Omental fat pad (tissue), 4 donors: ENCODE data around the gene TCF7L2. TPM values are rescaled to one million over a fixed set of nuclear protein-coding genes. Genes with fewer than 3 reads are reported as not detected.

Experiments
- ATAC-seq: fragments of 150-250 bp; one replicate; pipeline ENCODE4 v1.9.1; 2016; ENCODE audit warnings: mild to moderate bottlenecking, moderate library complexity; ENCODE audit not compliant: low FRiP score
- DNase-seq: peaks from one replicate; pipeline ENCODE4 v3.0.0-alpha.2; 2019; ENCODE audit warnings: low spot score
- total RNA-seq, 4 donors: library from RNA; depleted of rRNA; stranded (reverse); fragments of >200 nt; gene quantifications; one replicate each; pipeline ENCODE4 v1.1.0, GENCODE V29; 2016
- TF ChIP-seq, protein P1 (sequence below), 3 donors: fragments of 450-650 bp; IDR thresholded peaks; one replicate each; pipeline ENCODE4 v1.5.1; 2016 to 2017; ENCODE audit warnings: antibody characterized with exemption in 3 of 3, mild to moderate bottlenecking in 3 of 3, moderate library complexity in 2 of 3

Gene TCF7L2
- total RNA-seq, 4 donors from 2014 or later = 22.5 to 30.6 (median 28.5) TPM

DNA sequence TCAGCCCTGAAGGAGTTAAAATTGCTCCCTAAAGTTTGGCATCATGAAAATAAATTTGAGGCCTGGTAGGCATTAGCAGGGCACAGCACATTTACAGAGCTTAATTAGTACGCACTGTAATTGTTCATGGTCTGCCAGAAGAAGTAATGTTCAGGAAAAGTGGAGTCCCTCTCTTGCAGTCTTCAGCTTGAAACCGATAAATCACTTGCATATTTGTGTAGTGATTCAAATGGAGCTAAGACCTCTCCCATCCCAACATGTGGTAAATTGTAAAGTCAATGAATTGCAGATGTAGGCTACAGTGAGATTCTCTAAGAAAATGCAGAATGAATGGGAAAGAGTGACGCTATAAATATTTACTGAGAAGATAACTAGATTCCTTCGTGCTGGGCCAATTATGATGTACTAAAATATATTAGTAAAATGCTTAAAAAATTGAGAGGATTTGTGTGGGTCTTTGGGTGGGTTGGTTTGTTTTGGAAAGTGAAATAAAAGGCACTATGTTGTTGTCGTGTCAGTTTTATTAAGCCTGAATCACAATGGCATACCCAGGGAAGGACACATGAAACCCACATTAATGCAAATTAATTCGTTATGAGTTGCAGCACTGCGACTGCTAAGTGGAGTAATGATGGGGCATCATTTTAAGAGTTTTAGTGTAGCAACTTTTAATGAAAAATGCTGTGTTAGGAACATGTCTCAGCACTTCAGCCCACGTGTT, 8.4 kb downstream of the TCF7L2 start:
- ATAC-seq (no peak), DNase-seq (no peak)
- TF ChIP-seq, protein P1, sequence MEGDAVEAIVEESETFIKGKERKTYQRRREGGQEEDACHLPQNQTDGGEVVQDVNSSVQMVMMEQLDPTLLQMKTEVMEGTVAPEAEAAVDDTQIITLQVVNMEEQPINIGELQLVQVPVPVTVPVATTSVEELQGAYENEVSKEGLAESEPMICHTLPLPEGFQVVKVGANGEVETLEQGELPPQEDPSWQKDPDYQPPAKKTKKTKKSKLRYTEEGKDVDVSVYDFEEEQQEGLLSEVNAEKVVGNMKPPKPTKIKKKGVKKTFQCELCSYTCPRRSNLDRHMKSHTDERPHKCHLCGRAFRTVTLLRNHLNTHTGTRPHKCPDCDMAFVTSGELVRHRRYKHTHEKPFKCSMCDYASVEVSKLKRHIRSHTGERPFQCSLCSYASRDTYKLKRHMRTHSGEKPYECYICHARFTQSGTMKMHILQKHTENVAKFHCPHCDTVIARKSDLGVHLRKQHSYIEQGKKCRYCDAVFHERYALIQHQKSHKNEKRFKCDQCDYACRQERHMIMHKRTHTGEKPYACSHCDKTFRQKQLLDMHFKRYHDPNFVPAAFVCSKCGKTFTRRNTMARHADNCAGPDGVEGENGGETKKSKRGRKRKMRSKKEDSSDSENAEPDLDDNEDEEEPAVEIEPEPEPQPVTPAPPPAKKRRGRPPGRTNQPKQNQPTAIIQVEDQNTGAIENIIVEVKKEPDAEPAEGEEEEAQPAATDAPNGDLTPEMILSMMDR (IDR thresholded peaks at IDR 0.05) = no peak

- DNase-seq (no peak), ATAC-seq (no peak)
- TF ChIP-seq, protein P1 (IDR thresholded peaks at IDR 0.05) = no peak
These were observed 9.3 kb downstream of the TCF7L2 start for GRCh38 chr10:112959207-112959838.

GRCh38 chr10:112960151-112960681, 10.2 kb downstream of the TCF7L2 start:
- DNase-seq (no peak), ATAC-seq (no peak)
- TF ChIP-seq, protein P1 (IDR thresholded peaks at IDR 0.05) = no peak

DNA sequence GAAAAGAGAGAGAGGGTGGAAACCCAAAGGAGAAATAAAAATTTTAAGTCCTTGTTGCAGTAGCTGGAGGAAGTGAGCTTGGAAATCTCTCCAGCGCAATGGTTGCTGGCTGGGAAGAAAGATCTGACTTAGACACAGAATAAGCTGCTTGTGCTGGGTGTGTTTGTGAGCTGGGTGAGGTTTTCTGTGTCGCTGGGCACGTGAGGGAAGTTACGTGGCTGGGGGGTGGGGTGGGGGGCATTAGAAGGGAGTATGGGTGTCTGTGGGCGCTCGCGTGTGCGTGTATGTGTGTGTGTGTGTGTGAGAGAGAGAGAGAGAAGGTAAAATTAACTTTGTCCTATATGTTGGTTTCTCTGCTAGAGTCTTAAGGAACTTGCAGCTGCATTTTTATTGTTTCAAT, 11.6 kb downstream of the TCF7L2 start:
- DNase-seq (no peak), ATAC-seq (no peak)
- TF ChIP-seq, protein P1 (IDR thresholded peaks at IDR 0.05) = no peak

DNA sequence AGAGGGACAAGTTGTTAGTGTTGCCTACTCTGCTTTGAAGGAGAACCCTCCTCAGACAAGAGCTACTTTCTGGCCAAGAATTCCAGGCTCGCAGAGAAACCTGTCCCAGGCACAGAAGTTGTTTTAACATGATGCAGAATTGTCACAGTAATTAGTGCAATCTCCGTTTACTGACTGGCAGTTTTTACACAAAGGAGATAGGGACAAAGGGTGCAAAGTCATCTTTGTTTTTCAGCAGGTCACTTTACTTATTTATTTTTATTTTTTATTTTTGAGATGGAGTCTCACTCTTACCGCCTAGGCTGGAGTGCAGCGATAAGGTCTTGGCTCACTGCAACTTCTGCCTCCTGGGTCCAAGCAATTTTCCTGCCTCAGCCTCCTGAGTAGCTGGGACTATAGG, 12.3 kb downstream of the TCF7L2 start:
- no peak for ATAC-seq
- TF ChIP-seq, protein P1 (IDR thresholded peaks at IDR 0.05) = no peak
- no peak for DNase-seq

GRCh38 chr10:112963835-112964234, 13.8 kb downstream of the TCF7L2 start:
- DNase-seq (no peak), ATAC-seq (peak; percentile 68)
- TF ChIP-seq, protein P1 (IDR thresholded peaks at IDR 0.05) = no peak
